ENCODE results near the gene HIRIP3.
A peak's percentile ranks its signal among the peaks of the same experiment; 100 is the strongest.
"Not testable (repeated sequence)": the region's sequence is repeated elsewhere in the genome, so short reads cannot be mapped to it uniquely, and the experiment has no call there.

Gene HIRIP3

DNA sequence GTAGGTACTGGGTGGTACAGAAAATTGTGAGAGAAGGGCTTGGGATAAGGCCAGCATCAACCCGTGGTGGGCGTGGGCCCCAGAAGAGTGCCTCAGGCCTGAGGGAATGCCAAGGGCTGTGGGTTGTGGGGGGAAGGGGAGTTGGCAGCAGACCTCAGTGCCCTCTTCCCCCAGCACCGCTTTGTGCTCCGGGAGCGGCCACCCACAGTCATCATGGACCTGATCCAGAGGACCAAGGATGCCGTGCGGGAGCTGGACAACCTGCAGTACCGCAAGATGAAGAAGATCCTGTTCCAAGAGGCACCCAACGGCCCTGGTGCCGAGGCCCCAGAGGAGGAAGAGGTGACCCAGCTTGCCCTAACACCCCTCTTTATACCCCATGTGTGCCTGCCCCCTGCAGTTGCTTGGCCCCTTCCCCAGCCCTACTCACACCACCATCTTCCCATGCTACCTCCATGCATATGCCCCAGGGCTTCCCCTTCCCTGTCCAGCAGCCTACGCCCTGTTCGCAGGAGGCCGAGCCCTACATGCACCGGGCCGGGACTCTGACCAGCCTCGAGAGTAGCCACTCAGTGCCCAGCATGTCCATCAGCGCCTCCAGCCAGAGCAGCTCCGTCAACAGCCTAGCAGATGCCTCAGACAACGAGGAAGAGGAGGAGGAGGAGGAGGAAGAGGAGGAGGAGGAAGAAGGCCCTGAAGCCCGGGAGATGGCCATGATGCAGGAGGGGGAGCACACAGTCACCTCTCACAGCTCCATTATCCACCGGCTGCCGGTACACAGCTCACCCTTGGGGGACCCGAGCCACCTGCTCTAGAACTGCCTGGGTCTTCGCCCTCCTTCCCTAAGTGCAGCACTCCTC lies 12.6 kb downstream of the HIRIP3 start:
- DNase-seq: no peak

- DNase-seq: no peak
Observed at GRCh38 chr16:29978564-29979270, 16.7 kb downstream of the HIRIP3 start.

DNA sequence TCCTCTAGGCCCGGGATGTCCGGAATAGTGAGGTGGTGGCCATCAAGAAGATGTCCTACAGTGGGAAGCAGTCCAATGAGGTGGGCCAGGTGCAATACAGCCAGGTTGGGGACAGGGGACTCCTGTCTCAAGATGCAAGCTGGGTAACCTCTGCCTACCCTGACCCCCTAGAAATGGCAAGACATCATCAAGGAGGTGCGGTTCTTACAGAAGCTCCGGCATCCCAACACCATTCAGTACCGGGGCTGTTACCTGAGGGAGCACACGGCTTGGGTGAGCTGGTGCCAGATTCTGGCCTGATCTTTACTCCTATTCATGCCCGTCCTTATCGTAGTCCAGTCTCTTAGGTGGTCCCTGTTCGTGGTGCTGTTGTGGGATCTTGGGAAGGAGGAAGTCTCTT lies 17.3 kb downstream of the HIRIP3 start:
- no peak for DNase-seq

- no peak for DNase-seq
Observed at GRCh38 chr16:29977063-29977825, 18.2 kb downstream of the HIRIP3 start.

- DNase-seq: no peak
Observed at GRCh38 chr16:29975811-29976511, 19.5 kb downstream of the HIRIP3 start.

DNA sequence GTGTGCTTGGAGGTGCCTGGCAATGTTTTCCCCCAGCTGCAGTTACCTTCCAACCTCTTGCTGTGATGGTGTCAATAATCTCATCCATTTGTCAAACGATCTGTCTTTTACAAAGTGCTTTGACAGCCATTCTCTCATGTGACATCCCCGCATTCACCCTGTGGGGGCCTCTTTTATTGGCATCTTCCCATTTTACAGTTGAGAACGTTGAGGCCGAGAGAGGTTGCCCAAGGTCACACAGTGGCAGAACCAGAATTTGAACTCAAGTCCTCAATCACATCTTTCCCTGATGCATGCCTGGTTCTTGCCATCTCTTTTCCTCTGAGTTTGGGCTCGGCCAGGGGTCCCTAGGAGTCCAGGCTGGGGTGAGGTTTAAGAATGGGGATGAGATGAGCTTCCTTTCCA lies 20.3 kb downstream of the HIRIP3 start:
- DNase-seq: no peak

DNA sequence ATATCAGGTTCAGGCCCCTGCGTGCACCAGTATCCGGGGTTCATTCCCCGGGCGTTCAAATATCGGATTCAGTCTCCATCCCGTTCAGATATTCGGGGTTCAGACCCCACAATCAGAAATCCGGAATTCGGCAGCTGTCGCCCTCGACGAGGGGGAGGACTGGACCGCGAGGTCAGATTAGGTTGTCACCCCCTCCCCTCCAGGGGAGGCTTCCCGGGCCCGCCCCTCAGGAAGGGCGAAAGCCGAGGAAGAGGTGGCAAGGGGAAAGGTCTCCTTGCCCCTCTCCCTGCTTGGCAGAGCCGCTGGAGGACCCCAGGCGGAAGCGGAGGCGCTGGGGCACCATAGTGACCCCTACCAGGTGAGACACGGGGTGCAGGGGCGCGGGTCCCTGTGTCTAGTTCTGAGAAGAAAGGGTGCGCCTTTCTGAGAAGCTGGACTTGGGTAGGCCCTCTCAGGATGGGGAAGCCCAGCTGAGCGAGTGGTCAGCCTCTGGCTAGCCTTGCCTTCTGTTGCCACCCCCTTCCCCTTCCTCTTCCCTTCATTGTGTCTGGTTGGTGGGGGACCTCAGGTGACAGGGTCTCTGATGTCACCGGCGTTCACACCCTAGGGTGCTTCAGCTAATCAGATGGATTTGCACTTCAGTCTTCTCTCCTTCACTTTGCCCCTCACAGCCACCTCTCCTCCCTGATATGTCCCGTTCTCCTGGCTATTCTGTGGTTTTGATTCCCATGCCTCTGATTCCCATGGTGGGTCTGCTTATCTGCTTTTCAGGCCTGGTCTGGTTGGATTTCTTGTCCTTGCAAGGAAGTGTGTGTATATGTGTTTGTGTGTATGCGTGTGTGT lies 20.9 kb downstream of the HIRIP3 start:
- DNase-seq: no peak

- DNase-seq: peak; percentile 99
Observed at GRCh38 chr16:29973384-29974246, 21.8 kb downstream of the HIRIP3 start, which contains the start of gene TAOK2. TSS of gene TAOK2 (plus strand) at chr16:29973868. CDS start at chr16:29977773, 3,905 bp downstream.

- no peak for DNase-seq
Observed at GRCh38 chr16:29972992-29973383, 22.4 kb downstream of the HIRIP3 start.

- DNase-seq: no peak
Observed at GRCh38 chr16:29972500-29972899, 22.9 kb downstream of the HIRIP3 start.

- no peak for DNase-seq
Observed at GRCh38 chr16:29971304-29971703, 24.1 kb downstream of the HIRIP3 start.

GRCh38 chr16:29968205-29968604 lies 27.2 kb downstream of the HIRIP3 start:
- DNase-seq: no peak

- no peak for DNase-seq
Observed at GRCh38 chr16:29963021-29963743, 32.2 kb downstream of the HIRIP3 start.

DNA sequence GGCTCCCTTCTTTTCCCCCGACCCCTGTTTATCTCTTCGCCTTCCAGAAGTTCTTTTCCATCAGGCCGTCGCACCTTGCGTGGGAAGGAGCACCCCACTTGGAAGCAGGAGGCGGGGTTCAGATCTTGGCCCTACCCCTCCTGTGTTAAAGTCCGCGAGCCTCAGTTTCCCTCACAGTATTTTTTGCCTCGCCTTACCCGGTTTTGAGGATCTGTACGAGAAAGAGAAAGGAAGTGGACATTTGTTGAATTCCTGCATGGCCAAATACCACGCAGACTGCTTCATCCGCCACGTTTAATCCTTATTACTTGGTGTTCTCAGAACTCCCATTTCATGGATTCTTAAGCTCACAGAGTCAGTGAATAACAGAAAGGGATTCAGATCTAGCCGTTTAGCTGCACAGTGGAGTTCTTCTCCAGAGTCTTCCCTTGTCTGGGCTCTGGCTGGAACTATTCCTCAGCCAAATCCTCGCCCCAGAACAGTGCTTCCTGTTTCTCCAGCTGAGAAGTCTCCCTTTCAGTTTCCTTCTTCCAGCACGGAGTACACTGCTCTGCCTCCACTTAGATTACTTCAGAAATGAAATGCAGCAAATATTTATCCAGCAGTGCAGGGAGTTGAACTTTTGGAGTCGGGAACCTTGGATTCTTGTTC lies 32.9 kb downstream of the HIRIP3 start:
- DNase-seq: peak; percentile 9

DNA sequence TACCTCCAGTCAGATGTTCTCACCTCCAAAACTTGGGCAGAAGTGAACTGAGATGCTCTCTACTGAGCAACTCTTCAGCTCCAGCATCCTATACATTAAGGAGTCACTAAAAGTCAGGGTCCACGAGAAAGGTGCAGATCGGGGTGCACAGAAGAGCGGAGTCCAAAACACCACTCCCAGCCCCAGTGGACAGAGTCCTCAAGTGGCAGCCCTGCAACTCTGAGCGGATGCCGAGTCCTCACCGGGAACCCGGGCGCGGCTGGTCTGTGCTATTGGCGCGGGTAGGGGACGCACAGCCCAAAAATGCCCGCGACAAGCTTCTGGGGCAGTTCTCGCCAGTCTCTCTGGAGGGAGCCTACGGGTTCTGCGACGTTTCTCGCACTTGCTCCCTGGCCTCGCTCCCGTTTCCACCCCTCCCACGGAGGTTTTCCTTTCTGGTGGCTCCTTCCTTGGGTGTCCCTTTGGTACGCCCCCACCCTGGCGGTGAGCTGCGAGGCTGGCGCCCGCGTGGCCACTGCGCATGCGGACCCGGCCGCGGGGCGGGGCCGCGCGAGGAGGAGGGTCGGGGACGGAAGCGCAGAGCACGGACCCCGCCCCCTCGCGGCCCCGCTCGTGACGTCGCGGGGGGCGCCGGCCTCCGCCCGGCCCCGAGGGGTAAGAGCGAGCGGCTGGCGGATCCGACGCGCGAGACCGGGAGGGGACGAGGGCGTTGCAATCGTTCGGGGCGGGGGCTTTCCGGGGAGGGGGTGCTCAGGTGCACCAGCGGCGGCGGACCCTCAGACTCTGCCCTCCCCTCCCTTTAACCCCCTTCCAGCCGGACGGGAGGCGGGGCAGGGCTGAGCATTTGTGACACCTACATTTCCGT lies 33.7 kb downstream of the HIRIP3 start, which contains the start of gene TMEM219:
TSS of gene TMEM219 (plus strand) at position 601 of the 865 bp plus-strand sequence. CDS start 1,065 bp downstream, outside the sequence.
- DNase-seq: peak; percentile 90

GRCh38 chr16:29961127-29961478 lies 34.3 kb downstream of the HIRIP3 start:
- DNase-seq: no peak

GRCh38 chr16:29959821-29960220 lies 35.6 kb downstream of the HIRIP3 start:
- not testable (repeated sequence) for DNase-seq

DNA sequence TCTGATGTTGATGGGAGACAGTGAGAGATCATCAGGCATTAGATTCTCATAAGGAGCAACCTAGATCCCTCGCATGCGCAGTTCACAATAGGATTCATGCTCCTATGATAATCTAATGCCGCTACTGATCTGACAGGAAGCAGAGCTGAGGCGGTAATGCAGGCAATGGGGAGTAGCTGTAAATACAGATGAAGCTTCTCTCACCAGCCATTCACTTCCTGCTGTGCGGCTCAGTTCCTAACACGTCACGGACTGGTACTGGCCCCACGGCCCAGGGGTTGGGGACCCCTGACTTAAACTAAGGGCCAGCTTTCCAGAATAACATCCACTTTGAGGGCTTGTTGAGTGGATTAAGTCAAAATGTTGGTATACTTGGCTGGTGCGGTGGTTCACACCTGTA lies 36.1 kb downstream of the HIRIP3 start:
- no peak for DNase-seq
